Measurements from ENCODE around the gene GPAM. TPM values are rescaled to one million over a fixed set of nuclear protein-coding genes. Genes with fewer than 3 reads are reported as not detected.

The GPAM gene
- total and polyA plus RNA-seq, 9 of the 15 experiments (the other 6 are each of a cell fraction or from before 2014, with no cell fraction given) = 3.5 to 7.5 (median 5.5) TPM

DNA sequence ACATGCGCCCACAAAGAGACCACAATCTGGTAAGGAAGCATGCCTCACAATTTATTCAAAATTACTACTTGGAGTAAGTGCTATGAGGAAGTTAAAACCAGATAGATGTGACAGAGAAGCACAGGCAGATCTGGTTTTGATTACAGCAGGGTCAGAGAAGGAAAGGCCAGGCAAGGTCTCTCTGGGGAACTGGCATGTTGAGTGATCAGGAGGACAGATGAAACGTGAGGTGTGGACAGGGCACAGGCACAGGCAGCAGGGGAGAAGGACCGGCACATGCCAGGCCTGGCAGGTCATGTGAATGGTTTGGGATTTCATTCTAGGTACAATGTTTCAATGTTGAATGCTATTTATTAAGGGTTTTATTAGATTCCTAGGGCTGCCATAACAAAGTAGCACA lies 51.6 kb downstream of the GPAM start:
- Histone ChIP-seq H4K20me1 (replicated peaks; ENCODE audit: control insufficient read depth, insufficient read depth, low read length) (no peaks in the 10 kb centered on the region), H3K27ac (ENCODE audit: extremely low read depth, low read depth, low read length) (no peak overlapping the region), H3K79me2 (ENCODE audit: control insufficient read depth, insufficient read depth, low read length) (no peaks in the 10 kb centered on the region), H3K27me3 (ENCODE audit: control insufficient read depth in 2 of 2, insufficient read depth in 2 of 2, low read length in 2 of 2) (peaks cover 0 to 17% of the 10 kb centered on the region in 2 experiments; a peak in 2 of 5 replicates), H3K4me3 (no peak overlapping the region), H3K9me3 (replicated peaks; ENCODE audit: control insufficient read depth, insufficient read depth, low read depth, low read length) (no peaks in the 10 kb centered on the region), H3K36me3 (ENCODE audit: control insufficient read depth, insufficient read depth, low read length) (no peaks in the 10 kb centered on the region), H3K9me1 (ENCODE audit: control insufficient read depth, insufficient read depth, low read length) (no peaks in the 10 kb centered on the region), H2AFZ (ENCODE audit: low read depth, low read length) (no peak overlapping the region), H3K9ac (ENCODE audit: insufficient read depth in 1 of 2, low read depth in 2 of 2, low read length in 2 of 2) (no peak overlapping the region), H3K4me1 (replicated peaks in 1 of 2; ENCODE audit: control insufficient read depth in 2 of 2, insufficient read depth in 2 of 2, low read length in 2 of 2) (no peaks in the 10 kb centered on the region), H3K4me2 (ENCODE audit: insufficient read depth, low read length) (no peak overlapping the region)
- TF ChIP-seq SMAD2 (IDR thresholded peaks at IDR 0.05; ENCODE audit: low read depth, low read length) = no peak
- no peak for TF ChIP-seq HDGF (IDR thresholded peaks at IDR 0.05)
- TF ChIP-seq CTBP1 (IDR thresholded peaks at IDR 0.05; ENCODE audit: borderline replicate concordance) = no peak
- TF ChIP-seq HDAC1 (IDR thresholded peaks at IDR 0.05) = no peak
- no peak for TF ChIP-seq ZNF384 (IDR thresholded peaks at IDR 0.05; ENCODE audit: low read depth, low read length)
- TF ChIP-seq RBM17 (IDR thresholded peaks at IDR 0.05; ENCODE audit: borderline replicate concordance, low read depth, low read length) = no peak
- TF ChIP-seq ZNF696 (CRISPR knock-in tag; conservative IDR thresholded peaks at IDR 0.05) = no peak
- TF ChIP-seq HDAC2 (IDR thresholded peaks at IDR 0.05) = no peak
- TF ChIP-seq ZNF282 (CRISPR knock-in tag; IDR thresholded peaks at IDR 0.05) = no peak
- TF ChIP-seq ZBTB5 (IDR thresholded peaks at IDR 0.05) = no peak
- TF ChIP-seq HNRNPUL1 (IDR thresholded peaks at IDR 0.05; ENCODE audit: low read length) = no peak
- TF ChIP-seq NR2F6 (CRISPR knock-in tag; IDR thresholded peaks at IDR 0.05) = no peak
- TF ChIP-seq KAT8 (IDR thresholded peaks at IDR 0.05; ENCODE audit: low read depth) = no peak
- TF ChIP-seq, protein P1, sequence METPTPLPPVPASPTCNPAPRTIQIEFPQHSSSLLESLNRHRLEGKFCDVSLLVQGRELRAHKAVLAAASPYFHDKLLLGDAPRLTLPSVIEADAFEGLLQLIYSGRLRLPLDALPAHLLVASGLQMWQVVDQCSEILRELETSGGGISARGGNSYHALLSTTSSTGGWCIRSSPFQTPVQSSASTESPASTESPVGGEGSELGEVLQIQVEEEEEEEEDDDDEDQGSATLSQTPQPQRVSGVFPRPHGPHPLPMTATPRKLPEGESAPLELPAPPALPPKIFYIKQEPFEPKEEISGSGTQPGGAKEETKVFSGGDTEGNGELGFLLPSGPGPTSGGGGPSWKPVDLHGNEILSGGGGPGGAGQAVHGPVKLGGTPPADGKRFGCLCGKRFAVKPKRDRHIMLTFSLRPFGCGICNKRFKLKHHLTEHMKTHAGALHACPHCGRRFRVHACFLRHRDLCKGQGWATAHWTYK (CRISPR knock-in tag; IDR thresholded peaks at IDR 0.05) = no peak
- no peak for TF ChIP-seq ZSCAN32 (CRISPR knock-in tag; IDR thresholded peaks at IDR 0.05)
- TF ChIP-seq POLR2G (IDR thresholded peaks at IDR 0.05; ENCODE audit: low read depth, low read length) = no peak
- no peak for TF ChIP-seq MAFG (tag; conservative IDR thresholded peaks at IDR 0.05)
- TF ChIP-seq, protein P2, sequence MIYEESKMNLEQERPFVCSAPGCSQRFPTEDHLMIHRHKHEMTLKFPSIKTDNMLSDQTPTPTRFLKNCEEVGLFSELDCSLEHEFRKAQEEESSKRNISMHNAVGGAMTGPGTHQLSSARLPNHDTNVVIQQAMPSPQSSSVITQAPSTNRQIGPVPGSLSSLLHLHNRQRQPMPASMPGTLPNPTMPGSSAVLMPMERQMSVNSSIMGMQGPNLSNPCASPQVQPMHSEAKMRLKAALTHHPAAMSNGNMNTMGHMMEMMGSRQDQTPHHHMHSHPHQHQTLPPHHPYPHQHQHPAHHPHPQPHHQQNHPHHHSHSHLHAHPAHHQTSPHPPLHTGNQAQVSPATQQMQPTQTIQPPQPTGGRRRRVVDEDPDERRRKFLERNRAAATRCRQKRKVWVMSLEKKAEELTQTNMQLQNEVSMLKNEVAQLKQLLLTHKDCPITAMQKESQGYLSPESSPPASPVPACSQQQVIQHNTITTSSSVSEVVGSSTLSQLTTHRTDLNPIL (CRISPR knock-in tag; IDR thresholded peaks at IDR 0.05) = no peak
- in situ Hi-C loops (cut with MboI) = loop anchor here (10.0 kb wide), 1 partner anchor 183 kb away; no protein-coding TSS in a partner anchor
- intact Hi-C loops (cut with micrococcal nuclease) = loop anchor here (10.0 kb wide), 2 partner anchors 1517 to 1817 kb away; no protein-coding TSS in a partner anchor
- no TSS peak for BruUV-seq (replicated peaks)
- 0% methylated on average over 3 of the region's 3 CpGs for WGBS (ENCODE audit: insufficient coverage, low coverage, missing lambda C conversion rate)
- ChIA-PET POLR2A (no interaction called here), CTCF (ENCODE audit: low intra/inter-chr PET ratio) (no interaction called here)
- DNase-seq (ENCODE audit: extremely low read depth in 1 of 4, low spot score in 3 of 4) (no peak), FAIRE-seq (no peak), ATAC-seq (no peak)

Data from K562 (cell line).